ENCODE results near the gene GALNT18. TPM values are rescaled to one million over a fixed set of nuclear protein-coding genes. Genes with fewer than 3 reads are reported as not detected.

Gene GALNT18
- total RNA-seq, 3 donors from 2014 or later (not counting 1 experiment from before 2014, with no cell fraction given) = 0.18 to 0.42 (median 0.38) TPM

GRCh38 chr11:11663907-11664306 is 42.1 kb upstream of the GALNT18 start:
- Mint-ChIP-seq H3K27me3 (ENCODE audit: low read depth in 2 of 2) (peaks cover 17 to 28% of the 10 kb centered on the region in 2 donors), H3K27ac (no peak overlapping the region), H3K4me1 (no peaks in the 10 kb centered on the region), H3K9me3 (peaks cover 0 to 3% of the 10 kb centered on the region in 2 donors), H3K4me3 (no peak overlapping the region), H3K36me3 (no peaks in the 10 kb centered on the region)
- Histone ChIP-seq H3K4me1 (ENCODE audit: control insufficient read depth, insufficient read depth, low read length) (no peaks in the 10 kb centered on the region), H3K27ac (ENCODE audit: low read length) (no peak overlapping the region), H3K27me3 (ENCODE audit: control insufficient read depth, insufficient read depth, low read length) (peaks cover 2% of the 10 kb centered on the region), H3K36me3 (ENCODE audit: control insufficient read depth, insufficient read depth, low read length) (no peaks in the 10 kb centered on the region), H3K4me3 (ENCODE audit: low read length) (no peak overlapping the region), H3K9me3 (ENCODE audit: control insufficient read depth, insufficient read depth, low read length) (peaks cover 3% of the 10 kb centered on the region)
- ATAC-seq (no peak), DNase-seq (no peak)
- WGBS (ENCODE audit: insufficient coverage) = 89% methylated on average over 4 of the region's 4 CpGs
- intact Hi-C loops (cut with micrococcal nuclease) = no loop called here
- TF ChIP-seq, protein P1, sequence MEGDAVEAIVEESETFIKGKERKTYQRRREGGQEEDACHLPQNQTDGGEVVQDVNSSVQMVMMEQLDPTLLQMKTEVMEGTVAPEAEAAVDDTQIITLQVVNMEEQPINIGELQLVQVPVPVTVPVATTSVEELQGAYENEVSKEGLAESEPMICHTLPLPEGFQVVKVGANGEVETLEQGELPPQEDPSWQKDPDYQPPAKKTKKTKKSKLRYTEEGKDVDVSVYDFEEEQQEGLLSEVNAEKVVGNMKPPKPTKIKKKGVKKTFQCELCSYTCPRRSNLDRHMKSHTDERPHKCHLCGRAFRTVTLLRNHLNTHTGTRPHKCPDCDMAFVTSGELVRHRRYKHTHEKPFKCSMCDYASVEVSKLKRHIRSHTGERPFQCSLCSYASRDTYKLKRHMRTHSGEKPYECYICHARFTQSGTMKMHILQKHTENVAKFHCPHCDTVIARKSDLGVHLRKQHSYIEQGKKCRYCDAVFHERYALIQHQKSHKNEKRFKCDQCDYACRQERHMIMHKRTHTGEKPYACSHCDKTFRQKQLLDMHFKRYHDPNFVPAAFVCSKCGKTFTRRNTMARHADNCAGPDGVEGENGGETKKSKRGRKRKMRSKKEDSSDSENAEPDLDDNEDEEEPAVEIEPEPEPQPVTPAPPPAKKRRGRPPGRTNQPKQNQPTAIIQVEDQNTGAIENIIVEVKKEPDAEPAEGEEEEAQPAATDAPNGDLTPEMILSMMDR (IDR thresholded peaks at IDR 0.05) = no peak

DNA sequence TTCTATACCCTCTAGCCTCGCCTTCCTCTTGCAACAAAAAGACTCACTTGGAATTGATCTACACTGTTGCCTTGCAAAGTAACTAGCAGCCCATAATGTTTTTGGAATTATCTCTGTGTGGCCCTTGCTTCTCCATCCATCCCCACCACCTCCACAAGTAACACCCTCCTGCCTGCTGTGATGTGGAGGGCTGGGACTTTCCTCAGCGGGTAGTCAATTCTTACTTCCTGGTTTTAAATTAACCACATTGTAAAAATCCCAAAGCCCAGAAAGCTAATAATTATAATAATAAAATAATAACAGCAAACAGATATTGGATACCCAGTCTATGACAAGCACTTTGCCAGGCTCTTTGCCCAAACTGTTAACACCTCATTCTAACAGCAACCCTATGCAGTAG is 40.8 kb upstream of the GALNT18 start:
- ATAC-seq (no peak), DNase-seq (no peak)
- Histone ChIP-seq H3K9me3 (ENCODE audit: control insufficient read depth, insufficient read depth, low read length) (peaks cover 3% of the 10 kb centered on the region), H3K27ac (ENCODE audit: low read length) (no peak overlapping the region), H3K4me1 (ENCODE audit: control insufficient read depth, insufficient read depth, low read length) (no peaks in the 10 kb centered on the region), H3K27me3 (ENCODE audit: control insufficient read depth, insufficient read depth, low read length) (no peaks in the 10 kb centered on the region), H3K36me3 (ENCODE audit: control insufficient read depth, insufficient read depth, low read length) (no peaks in the 10 kb centered on the region), H3K4me3 (ENCODE audit: low read length) (no peak overlapping the region)
- H3K27ac Mint-ChIP-seq = no peak overlapping the region
- peaks cover 11 to 20% of the 10 kb centered on the region in 2 donors for H3K27me3 Mint-ChIP-seq (ENCODE audit: low read depth in 2 of 2)
- no peak overlapping the region for H3K4me3 Mint-ChIP-seq
- WGBS (ENCODE audit: insufficient coverage) = 88% methylated on average over 1 of the region's 2 CpGs
- H3K4me1 Mint-ChIP-seq = no peaks in the 10 kb centered on the region
- H3K9me3 Mint-ChIP-seq = peaks cover 0 to 3% of the 10 kb centered on the region in 2 donors
- H3K36me3 Mint-ChIP-seq = no peaks in the 10 kb centered on the region
- intact Hi-C loops (cut with micrococcal nuclease) = no loop called here
- TF ChIP-seq, protein P1 (IDR thresholded peaks at IDR 0.05) = no peak

- no peak overlapping the region for H3K4me3 Mint-ChIP-seq
- Histone ChIP-seq H3K9me3 (ENCODE audit: control insufficient read depth, insufficient read depth, low read length) (no peaks in the 10 kb centered on the region), H3K27ac (ENCODE audit: low read length) (no peak overlapping the region), H3K4me3 (ENCODE audit: low read length) (no peak overlapping the region), H3K36me3 (ENCODE audit: control insufficient read depth, insufficient read depth, low read length) (no peaks in the 10 kb centered on the region), H3K4me1 (ENCODE audit: control insufficient read depth, insufficient read depth, low read length) (no peaks in the 10 kb centered on the region), H3K27me3 (ENCODE audit: control insufficient read depth, insufficient read depth, low read length) (no peaks in the 10 kb centered on the region)
- H3K4me1 Mint-ChIP-seq = no peaks in the 10 kb centered on the region
- H3K9me3 Mint-ChIP-seq = no peaks in the 10 kb centered on the region
- no peaks in the 10 kb centered on the region for H3K36me3 Mint-ChIP-seq
- ATAC-seq (no peak), DNase-seq (no peak)
- TF ChIP-seq, protein P1 (IDR thresholded peaks at IDR 0.05) = no peak
- H3K27me3 Mint-ChIP-seq (ENCODE audit: low read depth in 2 of 2) = peaks cover 8 to 19% of the 10 kb centered on the region in 2 donors
- WGBS (ENCODE audit: insufficient coverage) = 87% methylated on average over 9 of the region's 9 CpGs
- intact Hi-C loops (cut with micrococcal nuclease) = no loop called here
- no peak overlapping the region for H3K27ac Mint-ChIP-seq
Measured at GRCh38 chr11:11661326-11662040, 39.7 kb upstream of the GALNT18 start.

DNA sequence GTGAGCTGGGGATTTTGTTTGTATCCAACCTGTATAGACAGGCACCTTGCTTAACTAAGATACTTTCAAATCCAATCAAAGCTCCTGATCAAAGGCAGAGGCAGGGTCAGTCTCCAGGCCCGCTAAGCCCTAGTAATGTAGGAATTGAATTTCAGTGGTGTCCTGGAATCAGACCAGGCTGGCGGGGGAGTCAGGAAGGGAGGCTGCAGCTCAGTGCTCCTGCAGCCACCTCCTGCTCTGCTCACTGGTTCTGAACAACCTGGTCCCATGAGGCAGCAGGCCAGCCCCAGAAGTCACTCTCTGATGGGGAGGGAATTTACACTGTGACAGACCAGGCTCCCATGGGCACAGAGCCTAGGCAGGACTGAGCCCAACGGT is 38.5 kb upstream of the GALNT18 start:
- no peak for DNase-seq
- no peaks in the 10 kb centered on the region for H3K4me1 Mint-ChIP-seq
- intact Hi-C loops (cut with micrococcal nuclease) = no loop called here
- peaks cover 8 to 30% of the 10 kb centered on the region in 2 donors for H3K27me3 Mint-ChIP-seq (ENCODE audit: low read depth in 2 of 2)
- 78% methylated on average over 3 of the region's 3 CpGs for WGBS (ENCODE audit: insufficient coverage)
- H3K36me3 Mint-ChIP-seq = no peaks in the 10 kb centered on the region
- H3K4me3 Mint-ChIP-seq = no peak overlapping the region
- H3K9me3 Mint-ChIP-seq = no peaks in the 10 kb centered on the region
- no peak overlapping the region for H3K27ac Mint-ChIP-seq
- H3K9me3 ChIP-seq (ENCODE audit: control insufficient read depth, insufficient read depth, low read length) = no peaks in the 10 kb centered on the region
- H3K4me1 ChIP-seq (ENCODE audit: control insufficient read depth, insufficient read depth, low read length) = no peaks in the 10 kb centered on the region
- H3K4me3 ChIP-seq (ENCODE audit: low read length) = no peak overlapping the region
- TF ChIP-seq, protein P1 (IDR thresholded peaks at IDR 0.05) = no peak
- no peaks in the 10 kb centered on the region for H3K36me3 ChIP-seq (ENCODE audit: control insufficient read depth, insufficient read depth, low read length)
- no peak for ATAC-seq
- no peaks in the 10 kb centered on the region for H3K27me3 ChIP-seq (ENCODE audit: control insufficient read depth, insufficient read depth, low read length)
- H3K27ac ChIP-seq (ENCODE audit: low read length) = no peak overlapping the region

All from natural killer cell (primary cell).